CD4-positive, alpha-beta T cell treated with Interleukin-17A for 4 hours (primary cell): ENCODE data around the gene MAPK9.
"Not testable (repeated sequence)": the region's sequence is repeated elsewhere in the genome, so short reads cannot be mapped to it uniquely, and the experiment has no call there.

ENCODE experiments used
- DNase-seq: peaks from one replicate; pipeline ENCODE4 v3.0.0-alpha.2; 2020; ENCODE audit warnings: mixed read lengths

MAPK9 gene

GRCh38 chr5:180222056-180222455, 69.8 kb downstream of the MAPK9 start:
- DNase-seq = no peak

- DNase-seq = no peak
These were observed 74.1 kb downstream of the MAPK9 start for GRCh38 chr5:180217797-180218196.

- no peak for DNase-seq
These were observed 75.2 kb downstream of the MAPK9 start for GRCh38 chr5:180216646-180217171.

GRCh38 chr5:180215783-180216630, 75.9 kb downstream of the MAPK9 start:
- no peak for DNase-seq

- no peak for DNase-seq
These were observed 76.8 kb downstream of the MAPK9 start for GRCh38 chr5:180214870-180215770.

GRCh38 chr5:180213657-180214207, 78.2 kb downstream of the MAPK9 start:
- no peak for DNase-seq

- DNase-seq = no peak
These were observed 78.7 kb downstream of the MAPK9 start for GRCh38 chr5:180213256-180213600.

- DNase-seq = no peak
These were observed 79.3 kb downstream of the MAPK9 start for GRCh38 chr5:180212363-180213255.

- no peak for DNase-seq
These were observed 80.2 kb downstream of the MAPK9 start for GRCh38 chr5:180211761-180212035.

GRCh38 chr5:180210961-180211760, 80.7 kb downstream of the MAPK9 start:
- no peak for DNase-seq

- not testable (repeated sequence) for DNase-seq
These were observed 81.8 kb downstream of the MAPK9 start for GRCh38 chr5:180210077-180210476.

- DNase-seq = peak; percentile 62
These were observed 82.7 kb downstream of the MAPK9 start, which contains the start of gene RASGEF1C for GRCh38 chr5:180209137-180209581. Gene RASGEF1C, minus strand, starts transcription at chr5:180209211. Its CDS starts 71,159 bp downstream, at chr5:180138052.

- DNase-seq = no peak
These were observed 83.3 kb downstream of the MAPK9 start for GRCh38 chr5:180208435-180209081.

GRCh38 chr5:180208038-180208434, 83.8 kb downstream of the MAPK9 start:
- DNase-seq = no peak

- no peak for DNase-seq
These were observed 84.3 kb downstream of the MAPK9 start for GRCh38 chr5:180207593-180207992.

- DNase-seq = no peak
These were observed 84.9 kb downstream of the MAPK9 start for GRCh38 chr5:180206993-180207392.

GRCh38 chr5:180205916-180206315, 86.0 kb downstream of the MAPK9 start:
- no peak for DNase-seq

GRCh38 chr5:180204276-180204819, 87.5 kb downstream of the MAPK9 start:
- no peak for DNase-seq

- no peak for DNase-seq
These were observed 88.8 kb downstream of the MAPK9 start for GRCh38 chr5:180202939-180203573.
